DOHH2 (cell line): Measurements from ENCODE around the gene PMVK.

Source experiments
- H3F3A ChIP-seq: fragments of 200-600 bp; sonication (generic), shearing (Covaris generic); 2 replicates; pipeline ENCODE4 v1.6.0; 2016; ENCODE audit warnings: antibody characterized with exemption, mild to moderate bottlenecking; ENCODE audit not compliant: control insufficient read depth, insufficient read depth
- H3K27ac ChIP-seq: fragments of 200-600 bp; sonication (generic); 2 replicates; pipeline ENCODE4 v1.5.1; 2014; ENCODE audit warnings: low read depth, mild to moderate bottlenecking, low read length, moderate library complexity
- H3K27me3 ChIP-seq: fragments of 200-600 bp; sonication (generic); 2 replicates; pipeline ENCODE4 v1.6.1; 2014; ENCODE audit warnings: mild to moderate bottlenecking, low read length, mixed read lengths; ENCODE audit not compliant: control insufficient read depth
- H3K36me3 ChIP-seq: fragments of 200-600 bp; sonication (generic); 2 replicates; pipeline ENCODE4 v1.6.1; 2014; ENCODE audit warnings: mild to moderate bottlenecking, low read length, moderate library complexity, mixed read lengths; ENCODE audit not compliant: control insufficient read depth
- H3K4me1 ChIP-seq: fragments of 200-600 bp; sonication (generic); 2 replicates; pipeline ENCODE4 v1.6.1; 2014; ENCODE audit warnings: mild to moderate bottlenecking, low read length, mixed read lengths; ENCODE audit not compliant: control insufficient read depth
- H3K4me2 ChIP-seq: fragments of 200-600 bp; sonication (generic); 2 replicates; pipeline ENCODE4 v1.6.0; 2014; ENCODE audit warnings: mild to moderate bottlenecking, low read length, moderate library complexity
- H3K4me3 ChIP-seq: fragments of 200-600 bp; sonication (generic); 2 replicates; pipeline ENCODE4 v1.5.1; 2014; ENCODE audit warnings: mild to moderate bottlenecking, low read length, mixed read lengths
- H3K79me2 ChIP-seq: fragments of 200-600 bp; sonication (generic); 2 replicates; pipeline ENCODE4 v1.6.1; 2014; ENCODE audit warnings: mild to moderate bottlenecking, low read length, mixed read lengths; ENCODE audit not compliant: control insufficient read depth
- H3K9me2 ChIP-seq: fragments of 200-600 bp; sonication (generic); replicated peaks from 2 replicates; pipeline ENCODE4 v1.6.1; 2014; ENCODE audit warnings: mild to moderate bottlenecking, low read length, mixed read lengths; ENCODE audit not compliant: control insufficient read depth
- H3K9me3 ChIP-seq: fragments of 200-600 bp; sonication (generic); 2 replicates; pipeline ENCODE4 v1.6.1; 2014; ENCODE audit warnings: antibody characterized with exemption, low read length, mixed read lengths; ENCODE audit not compliant: control insufficient read depth, insufficient read depth
- H4K20me1 ChIP-seq: fragments of 200-600 bp; sonication (generic); 2 replicates; pipeline ENCODE4 v1.6.0; 2014; ENCODE audit warnings: low read depth, mild to moderate bottlenecking, antibody characterized with exemption, low read length, moderate library complexity; ENCODE audit not compliant: control insufficient read depth, insufficient read depth
- CTCF ChIP-seq: fragments of 200-600 bp; sonication (generic); IDR thresholded peaks from one replicate; pipeline ENCODE4 v1.5.1; 2014; ENCODE audit warnings: antibody characterized with exemption, mild to moderate bottlenecking, low read depth, low read length; ENCODE audit not compliant: poor library complexity, severe bottlenecking
- EZH2phosphoT487 ChIP-seq: fragments of 200-600 bp; sonication (generic); IDR thresholded peaks from 2 replicates; pipeline ENCODE4 v1.6.1; 2017; ENCODE audit warnings: borderline replicate concordance, mild to moderate bottlenecking, antibody characterized with exemption, low read length, moderate library complexity, mixed read lengths

Gene PMVK

GRCh38 chr1:154891452-154891851 lies 45.1 kb downstream of the PMVK start:
- H3K4me1 ChIP-seq: peaks cover 2% of the 10 kb centered on the region; the same call in 1 of the 2 replicates
- no peaks in the 10 kb centered on the region for H3K36me3 ChIP-seq
- H3F3A ChIP-seq: no peaks in the 10 kb centered on the region
- no peak for TF ChIP-seq CTCF
- no peak for TF ChIP-seq EZH2phosphoT487
- no peaks in the 10 kb centered on the region for H4K20me1 ChIP-seq
- no peaks in the 10 kb centered on the region for H3K9me2 ChIP-seq
- H3K9me3 ChIP-seq: no peaks in the 10 kb centered on the region
- H3K27ac ChIP-seq: no peak overlapping the region
- H3K4me2 ChIP-seq: no peak overlapping the region
- no peak overlapping the region for H3K4me3 ChIP-seq
- H3K79me2 ChIP-seq: no peaks in the 10 kb centered on the region
- 0 out of 2 replicates have a peak, but pooled peaks cover 3% of the 10 kb centered on the region for H3K27me3 ChIP-seq

GRCh38 chr1:154888757-154889156 lies 47.8 kb downstream of the PMVK start:
- peaks cover 7% of the 10 kb centered on the region; the same call in 1 of the 2 replicates for H3K4me1 ChIP-seq
- H3K79me2 ChIP-seq: no peaks in the 10 kb centered on the region
- no peaks in the 10 kb centered on the region for H3K9me2 ChIP-seq
- H4K20me1 ChIP-seq: no peaks in the 10 kb centered on the region
- H3F3A ChIP-seq: no peaks in the 10 kb centered on the region
- no peaks in the 10 kb centered on the region for H3K9me3 ChIP-seq
- H3K27me3 ChIP-seq: 0 out of 2 replicates have a peak, but pooled peaks cover 3% of the 10 kb centered on the region
- no peak overlapping the region for H3K27ac ChIP-seq
- no peak for TF ChIP-seq CTCF
- TF ChIP-seq EZH2phosphoT487: no peak
- H3K4me2 ChIP-seq: no peak overlapping the region
- H3K36me3 ChIP-seq: no peaks in the 10 kb centered on the region
- no peak overlapping the region for H3K4me3 ChIP-seq

GRCh38 chr1:154886281-154887015 lies 50.1 kb downstream of the PMVK start:
- Histone ChIP-seq H3K4me2 (no peak overlapping the region), H3K4me1 (peaks cover 7% of the 10 kb centered on the region; the same call in 1 of the 2 replicates), H3K27me3 (no peaks in the 10 kb centered on the region), H3K36me3 (no peaks in the 10 kb centered on the region), H3K9me2 (no peaks in the 10 kb centered on the region), H3K27ac (no peak overlapping the region), H4K20me1 (no peaks in the 10 kb centered on the region), H3K4me3 (no peak overlapping the region), H3K9me3 (no peaks in the 10 kb centered on the region), H3K79me2 (no peaks in the 10 kb centered on the region), H3F3A (no peaks in the 10 kb centered on the region)
- no peak for TF ChIP-seq EZH2phosphoT487
- TF ChIP-seq CTCF: no peak
